Liver (tissue), 9 donors: ENCODE measurements around the gene KRT6C. TPM values are rescaled to one million over a fixed set of nuclear protein-coding genes. Genes with fewer than 3 reads are reported as not detected.

Experiments used
- DNase-seq: peaks from one replicate; pipeline ENCODE4 v3.0.0-alpha.2; 2017; ENCODE audit warnings: low spot score
- H3K27ac ChIP-seq, 2 donors: one replicate each; pipeline ENCODE4 v1.7.0; 2013; ENCODE audit warnings: inconsistent platforms in 2 of 2, low read length in 2 of 2, control low read depth in 1 of 2, low read depth in 1 of 2, mild to moderate bottlenecking in 1 of 2
- H3K27me3 ChIP-seq, 4 donors: one replicate each; pipeline versions ENCODE4 v1.6.1 to v1.7.0; 2013; ENCODE audit warnings: low read length in 3 of 4, inconsistent platforms in 1 of 4, mild to moderate bottlenecking in 1 of 4, moderate library complexity in 1 of 4; ENCODE audit not compliant: control insufficient read depth in 4 of 4, insufficient read depth in 4 of 4
- H3K36me3 ChIP-seq, 4 donors: one replicate each; pipeline versions ENCODE4 v1.6.1 to v1.7.0; 2013; ENCODE audit warnings: low read length in 3 of 4, mild to moderate bottlenecking in 3 of 4, low read depth in 1 of 4, moderate library complexity in 1 of 4; ENCODE audit not compliant: control insufficient read depth in 4 of 4, insufficient read depth in 3 of 4
- H3K4me1 ChIP-seq, 4 donors: one replicate each; pipeline versions ENCODE4 v1.6.1 to v1.7.0; 2013; ENCODE audit warnings: low read length in 3 of 4, mild to moderate bottlenecking in 3 of 4, moderate library complexity in 1 of 4; ENCODE audit not compliant: control insufficient read depth in 4 of 4, insufficient read depth in 4 of 4
- H3K4me3 ChIP-seq, 3 donors: one replicate each; pipeline versions ENCODE4 v1.6.1 to v1.7.0; 2013; ENCODE audit warnings: low read length in 3 of 3, control low read depth in 1 of 3, low read depth in 1 of 3, mild to moderate bottlenecking in 1 of 3
- H3K9ac ChIP-seq, 2 donors: one replicate each; pipeline ENCODE4 v1.7.0; 2013; ENCODE audit warnings: low read length in 2 of 2, mild to moderate bottlenecking in 2 of 2, moderate library complexity in 2 of 2, control low read depth in 1 of 2, low read depth in 1 of 2
- H3K9me3 ChIP-seq, 4 donors: one replicate each; pipeline versions ENCODE4 v1.6.1 to v1.7.0; 2013; ENCODE audit warnings: low read length in 3 of 4; ENCODE audit not compliant: control insufficient read depth in 4 of 4
- FOXA1 ChIP-seq: IDR thresholded peaks from 2 replicates; pipeline ENCODE4 v1.6.1; 2016; ENCODE audit warnings: antibody characterized with exemption
- HNF4G ChIP-seq: IDR thresholded peaks from 2 replicates; pipeline ENCODE4 v1.6.1; 2016; ENCODE audit warnings: antibody characterized with exemption
- JUND ChIP-seq, 2 donors: IDR thresholded peaks; 2 replicates each; pipeline ENCODE4 v1.6.1; 2016; ENCODE audit warnings: antibody characterized with exemption in 2 of 2
- NR2F2 ChIP-seq: IDR thresholded peaks from 2 replicates; pipeline ENCODE4 v1.6.1; 2016; ENCODE audit warnings: antibody characterized with exemption
- RAD21 ChIP-seq, 2 donors: IDR thresholded peaks; 2 replicates each; pipeline ENCODE4 v1.6.1; 2016; ENCODE audit warnings: antibody characterized with exemption in 2 of 2, mild to moderate bottlenecking in 2 of 2
- SP1 ChIP-seq: IDR thresholded peaks from 2 replicates; pipeline ENCODE4 v1.6.1; 2018; ENCODE audit warnings: antibody characterized with exemption, mild to moderate bottlenecking
- WGBS: extraction: QIAGEN DNeasy Blood & Tissue Kit; methylation state at CpG from one replicate; pipeline ENCODE4 v1.1.7; 2013; 5-methylcytosine and 5-hydroxymethylcytosine counted together
- polyA plus RNA-seq, 2 donors: library from polyadenylated mRNA; stranded (reverse) in 1 of 2; unstranded in 1 of 2; fragments of 200-250 nt in 1 of 2; fragments of >200 nt in 1 of 2; fragmentation: Nextera tagmentation in 1 of 2; extraction: Ambion mirVana in 1 of 2; gene quantifications; one replicate each; pipeline versions ENCODE4 v1.2.1 to v1.2.3, GENCODE V29; 2013 to 2015
- total RNA-seq, 2 donors: library from RNA; depleted of rRNA; stranded (reverse); fragments of >200 nt; gene quantifications; one replicate each; pipeline ENCODE4 v1.2.3, GENCODE V29; 2014
- TF ChIP-seq, protein P1 (sequence below): IDR thresholded peaks from 2 replicates; pipeline ENCODE4 v1.6.1; 2016; ENCODE audit warnings: antibody characterized with exemption
- TF ChIP-seq, protein P2 (sequence below): fragments of 150-350 bp; IDR thresholded peaks from 2 replicates; pipeline ENCODE4 v1.5.1; 2017; ENCODE audit warnings: improper control_type of control experiment, low read depth, low read length; ENCODE audit not compliant: missing input control
- TF ChIP-seq, protein P3 (sequence below): IDR thresholded peaks from 2 replicates; pipeline ENCODE4 v1.6.1; 2016; ENCODE audit warnings: antibody characterized with exemption, mild to moderate bottlenecking
- TF ChIP-seq, protein P4 (sequence below): IDR thresholded peaks from 2 replicates; pipeline ENCODE4 v1.6.1; 2016; ENCODE audit warnings: antibody characterized with exemption
- donor health status: healthy.
- donor health status: healthy.
- donor health status: healthy.
- donor health status: healthy.
- donor health status: healthy.

Gene KRT6C
- total and polyA plus RNA-seq, 4 donors: 0.61 TPM; not detected in 3

DNA sequence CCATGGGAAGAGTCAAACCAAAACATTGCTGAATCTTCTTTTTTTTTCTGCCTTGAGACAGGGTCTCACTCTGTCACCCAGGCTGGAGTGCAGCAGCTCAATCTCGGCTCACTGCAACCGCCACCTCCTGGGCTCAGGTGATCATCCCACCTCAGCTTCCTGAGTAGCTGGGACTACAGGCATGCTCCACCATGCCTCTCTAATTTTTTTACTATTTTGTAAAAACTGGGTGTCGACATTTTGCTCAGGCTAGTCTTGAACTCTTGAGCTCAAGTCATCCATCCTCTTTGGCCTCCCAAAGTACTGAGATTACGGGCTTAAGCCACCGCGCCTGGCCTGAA lies 38.0 kb downstream of the KRT6C start:
- DNase-seq: no peak
- 95% methylated on average over 6 of the region's 6 CpGs for WGBS
- no peaks in the 10 kb centered on the region for H3K36me3 ChIP-seq
- peaks cover 0 to 8% (median 0%) of the 10 kb centered on the region in 4 donors for H3K27me3 ChIP-seq
- H3K4me3 ChIP-seq: no peak overlapping the region
- H3K9me3 ChIP-seq: no peaks in the 10 kb centered on the region
- no peak overlapping the region for H3K27ac ChIP-seq
- H3K9ac ChIP-seq: no peak overlapping the region
- no peaks in the 10 kb centered on the region for H3K4me1 ChIP-seq
- TF ChIP-seq, protein P1, sequence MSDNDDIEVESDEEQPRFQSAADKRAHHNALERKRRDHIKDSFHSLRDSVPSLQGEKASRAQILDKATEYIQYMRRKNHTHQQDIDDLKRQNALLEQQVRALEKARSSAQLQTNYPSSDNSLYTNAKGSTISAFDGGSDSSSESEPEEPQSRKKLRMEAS: no peak
- TF ChIP-seq JUND (IDR thresholded peaks at IDR 0.05) (no peak), RAD21 (IDR thresholded peaks at IDR 0.05) (no peak), NR2F2 (no peak), SP1 (no peak), HNF4G (no peak), FOXA1 (no peak)
- TF ChIP-seq, protein P2, sequence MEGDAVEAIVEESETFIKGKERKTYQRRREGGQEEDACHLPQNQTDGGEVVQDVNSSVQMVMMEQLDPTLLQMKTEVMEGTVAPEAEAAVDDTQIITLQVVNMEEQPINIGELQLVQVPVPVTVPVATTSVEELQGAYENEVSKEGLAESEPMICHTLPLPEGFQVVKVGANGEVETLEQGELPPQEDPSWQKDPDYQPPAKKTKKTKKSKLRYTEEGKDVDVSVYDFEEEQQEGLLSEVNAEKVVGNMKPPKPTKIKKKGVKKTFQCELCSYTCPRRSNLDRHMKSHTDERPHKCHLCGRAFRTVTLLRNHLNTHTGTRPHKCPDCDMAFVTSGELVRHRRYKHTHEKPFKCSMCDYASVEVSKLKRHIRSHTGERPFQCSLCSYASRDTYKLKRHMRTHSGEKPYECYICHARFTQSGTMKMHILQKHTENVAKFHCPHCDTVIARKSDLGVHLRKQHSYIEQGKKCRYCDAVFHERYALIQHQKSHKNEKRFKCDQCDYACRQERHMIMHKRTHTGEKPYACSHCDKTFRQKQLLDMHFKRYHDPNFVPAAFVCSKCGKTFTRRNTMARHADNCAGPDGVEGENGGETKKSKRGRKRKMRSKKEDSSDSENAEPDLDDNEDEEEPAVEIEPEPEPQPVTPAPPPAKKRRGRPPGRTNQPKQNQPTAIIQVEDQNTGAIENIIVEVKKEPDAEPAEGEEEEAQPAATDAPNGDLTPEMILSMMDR: no peak
- TF ChIP-seq, protein P3, sequence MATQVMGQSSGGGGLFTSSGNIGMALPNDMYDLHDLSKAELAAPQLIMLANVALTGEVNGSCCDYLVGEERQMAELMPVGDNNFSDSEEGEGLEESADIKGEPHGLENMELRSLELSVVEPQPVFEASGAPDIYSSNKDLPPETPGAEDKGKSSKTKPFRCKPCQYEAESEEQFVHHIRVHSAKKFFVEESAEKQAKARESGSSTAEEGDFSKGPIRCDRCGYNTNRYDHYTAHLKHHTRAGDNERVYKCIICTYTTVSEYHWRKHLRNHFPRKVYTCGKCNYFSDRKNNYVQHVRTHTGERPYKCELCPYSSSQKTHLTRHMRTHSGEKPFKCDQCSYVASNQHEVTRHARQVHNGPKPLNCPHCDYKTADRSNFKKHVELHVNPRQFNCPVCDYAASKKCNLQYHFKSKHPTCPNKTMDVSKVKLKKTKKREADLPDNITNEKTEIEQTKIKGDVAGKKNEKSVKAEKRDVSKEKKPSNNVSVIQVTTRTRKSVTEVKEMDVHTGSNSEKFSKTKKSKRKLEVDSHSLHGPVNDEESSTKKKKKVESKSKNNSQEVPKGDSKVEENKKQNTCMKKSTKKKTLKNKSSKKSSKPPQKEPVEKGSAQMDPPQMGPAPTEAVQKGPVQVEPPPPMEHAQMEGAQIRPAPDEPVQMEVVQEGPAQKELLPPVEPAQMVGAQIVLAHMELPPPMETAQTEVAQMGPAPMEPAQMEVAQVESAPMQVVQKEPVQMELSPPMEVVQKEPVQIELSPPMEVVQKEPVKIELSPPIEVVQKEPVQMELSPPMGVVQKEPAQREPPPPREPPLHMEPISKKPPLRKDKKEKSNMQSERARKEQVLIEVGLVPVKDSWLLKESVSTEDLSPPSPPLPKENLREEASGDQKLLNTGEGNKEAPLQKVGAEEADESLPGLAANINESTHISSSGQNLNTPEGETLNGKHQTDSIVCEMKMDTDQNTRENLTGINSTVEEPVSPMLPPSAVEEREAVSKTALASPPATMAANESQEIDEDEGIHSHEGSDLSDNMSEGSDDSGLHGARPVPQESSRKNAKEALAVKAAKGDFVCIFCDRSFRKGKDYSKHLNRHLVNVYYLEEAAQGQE: no peak
- TF ChIP-seq, protein P4, sequence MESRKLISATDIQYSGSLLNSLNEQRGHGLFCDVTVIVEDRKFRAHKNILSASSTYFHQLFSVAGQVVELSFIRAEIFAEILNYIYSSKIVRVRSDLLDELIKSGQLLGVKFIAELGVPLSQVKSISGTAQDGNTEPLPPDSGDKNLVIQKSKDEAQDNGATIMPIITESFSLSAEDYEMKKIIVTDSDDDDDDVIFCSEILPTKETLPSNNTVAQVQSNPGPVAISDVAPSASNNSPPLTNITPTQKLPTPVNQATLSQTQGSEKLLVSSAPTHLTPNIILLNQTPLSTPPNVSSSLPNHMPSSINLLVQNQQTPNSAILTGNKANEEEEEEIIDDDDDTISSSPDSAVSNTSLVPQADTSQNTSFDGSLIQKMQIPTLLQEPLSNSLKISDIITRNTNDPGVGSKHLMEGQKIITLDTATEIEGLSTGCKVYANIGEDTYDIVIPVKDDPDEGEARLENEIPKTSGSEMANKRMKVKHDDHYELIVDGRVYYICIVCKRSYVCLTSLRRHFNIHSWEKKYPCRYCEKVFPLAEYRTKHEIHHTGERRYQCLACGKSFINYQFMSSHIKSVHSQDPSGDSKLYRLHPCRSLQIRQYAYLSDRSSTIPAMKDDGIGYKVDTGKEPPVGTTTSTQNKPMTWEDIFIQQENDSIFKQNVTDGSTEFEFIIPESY: no peak

DNA sequence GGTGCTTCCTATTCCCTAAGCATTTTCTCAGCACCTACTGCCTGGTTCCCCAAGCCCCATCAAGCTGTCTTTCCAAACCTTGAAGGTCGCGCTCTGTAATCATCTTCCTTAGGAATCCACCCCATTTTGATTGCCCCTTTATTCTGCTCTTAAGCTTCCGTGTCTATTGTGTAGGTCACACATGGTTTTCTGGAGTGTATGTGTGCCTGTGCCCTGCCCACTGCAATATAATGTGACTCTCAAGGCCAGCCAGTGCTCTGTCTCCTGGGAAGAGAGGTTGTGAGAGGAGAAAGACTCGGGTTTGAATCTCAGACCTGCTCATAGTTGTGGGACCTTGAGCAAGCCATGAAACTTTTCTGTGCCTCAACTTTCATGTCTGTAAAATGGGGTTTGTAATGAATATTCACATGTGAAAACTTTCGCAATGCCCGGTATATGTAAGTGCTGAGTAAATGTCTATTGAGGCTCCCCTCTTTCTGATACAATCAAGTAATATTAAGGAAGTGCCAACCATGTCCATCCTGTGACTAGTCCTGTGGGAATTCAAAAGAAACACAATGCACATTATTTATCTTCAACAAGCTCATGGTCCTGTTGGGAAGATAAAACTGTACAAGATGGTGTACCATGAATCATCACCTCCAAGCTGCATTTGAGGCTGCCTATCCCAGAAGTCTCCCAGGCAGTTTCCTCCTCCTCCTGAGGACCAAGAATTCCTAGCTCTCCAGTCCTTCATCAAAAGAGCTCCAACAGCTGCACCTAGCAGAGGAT lies 38.7 kb downstream of the KRT6C start:
- Histone ChIP-seq H3K9me3 (no peaks in the 10 kb centered on the region), H3K27ac (no peak overlapping the region), H3K4me1 (no peaks in the 10 kb centered on the region), H3K27me3 (peaks cover 0 to 7% (median 0%) of the 10 kb centered on the region in 4 donors), H3K9ac (no peak overlapping the region), H3K36me3 (no peaks in the 10 kb centered on the region), H3K4me3 (no peak overlapping the region)
- DNase-seq: no peak
- WGBS: 94% methylated on average over 6 of the region's 6 CpGs
- TF ChIP-seq, protein P3: no peak
- TF ChIP-seq HNF4G: no peak
